ENCODE data around the gene TSC2.

DNA sequence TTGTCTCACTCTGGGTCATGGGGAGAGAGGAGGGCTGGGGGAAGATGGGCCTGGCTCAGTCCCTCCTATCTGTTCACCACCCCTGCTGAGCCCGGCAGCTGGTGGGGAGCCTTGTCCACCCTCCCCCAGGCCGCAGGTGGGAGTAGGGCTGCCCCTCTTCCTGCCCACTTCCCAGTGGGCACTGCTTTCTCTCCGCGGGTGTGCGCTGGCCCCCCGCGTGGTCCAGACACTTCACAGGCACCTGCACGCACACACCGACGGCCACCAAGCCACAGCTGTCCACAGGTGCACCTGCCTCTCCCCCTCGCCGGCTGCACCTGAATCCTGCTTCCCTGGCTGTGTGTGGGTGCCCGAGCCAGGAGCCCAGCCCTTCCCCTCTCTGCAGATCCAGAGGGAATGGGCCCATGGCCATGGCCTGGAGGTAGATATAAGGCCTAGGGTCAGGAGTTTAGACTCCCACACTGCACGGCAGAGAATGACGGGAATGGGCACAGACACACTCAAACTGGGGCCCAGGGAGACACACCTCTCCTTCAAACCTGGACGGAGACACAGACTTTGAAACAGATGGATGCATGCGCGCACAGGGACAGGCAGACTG lies 19.1 kb upstream of the TSC2 start:
- TF ChIP-seq POLR2AphosphoS5 (IDR thresholded peaks at IDR 0.05; ENCODE audit: low read depth, low read length) (no peak), POLR2A (IDR thresholded peaks at IDR 0.05; ENCODE audit: low read depth, low read length) (no peak)

Data from GM12892 (cell line).